ENCODE measurements around the gene HBG1.

Gene HBG1

GRCh38 chr11:5275369-5276110, 25.9 kb upstream of the HBG1 start:
- H2AFZ ChIP-seq, result no peak overlapping the region
- H3K9me3 ChIP-seq (ENCODE audit: control insufficient read depth, low read length), result no peaks in the 10 kb centered on the region
- no peak overlapping the region for H3K27ac ChIP-seq
- no peaks in the 10 kb centered on the region for H3K79me2 ChIP-seq
- H3K4me2 ChIP-seq (ENCODE audit: low read length), result no peak overlapping the region
- no peak overlapping the region for H3K9ac ChIP-seq
- no peak for TF ChIP-seq CTCF (IDR thresholded peaks at IDR 0.05)
- no peaks in the 10 kb centered on the region for H3K4me1 ChIP-seq
- no peaks in the 10 kb centered on the region for H3K27me3 ChIP-seq (ENCODE audit: control insufficient read depth, insufficient read depth, low read length)
- no peak overlapping the region for H3K4me3 ChIP-seq (ENCODE audit: low read depth, low read length)
- no peaks in the 10 kb centered on the region for H3K36me3 ChIP-seq (ENCODE audit: control insufficient read depth, insufficient read depth, low read length)

GRCh38 chr11:5274395-5274794, 24.7 kb upstream of the HBG1 start:
- H3K27me3 ChIP-seq (ENCODE audit: control insufficient read depth, insufficient read depth, low read length), result no peaks in the 10 kb centered on the region
- no peak overlapping the region for H2AFZ ChIP-seq
- no peak overlapping the region for H3K4me2 ChIP-seq (ENCODE audit: low read length)
- H3K4me1 ChIP-seq, result no peaks in the 10 kb centered on the region
- H3K36me3 ChIP-seq (ENCODE audit: control insufficient read depth, insufficient read depth, low read length), result no peaks in the 10 kb centered on the region
- no peak overlapping the region for H3K9ac ChIP-seq
- H3K4me3 ChIP-seq (ENCODE audit: low read depth, low read length), result no peak overlapping the region
- no peaks in the 10 kb centered on the region for H3K9me3 ChIP-seq (ENCODE audit: control insufficient read depth, low read length)
- H3K79me2 ChIP-seq, result no peaks in the 10 kb centered on the region
- TF ChIP-seq CTCF (IDR thresholded peaks at IDR 0.05), result no peak
- no peak overlapping the region for H3K27ac ChIP-seq

- Histone ChIP-seq H3K4me2 (ENCODE audit: low read length) (no peak overlapping the region), H3K4me1 (no peaks in the 10 kb centered on the region), H3K9me3 (ENCODE audit: control insufficient read depth, low read length) (no peaks in the 10 kb centered on the region), H3K79me2 (no peaks in the 10 kb centered on the region), H3K27me3 (ENCODE audit: control insufficient read depth, insufficient read depth, low read length) (no peaks in the 10 kb centered on the region), H3K4me3 (ENCODE audit: low read depth, low read length) (no peak overlapping the region), H2AFZ (no peak overlapping the region), H3K36me3 (ENCODE audit: control insufficient read depth, insufficient read depth, low read length) (no peaks in the 10 kb centered on the region), H3K9ac (no peak overlapping the region), H3K27ac (no peak overlapping the region)
- no peak for TF ChIP-seq CTCF (IDR thresholded peaks at IDR 0.05)
Observed at GRCh38 chr11:5272395-5273017, 22.8 kb upstream of the HBG1 start.

- H2AFZ ChIP-seq, result no peak within 1 kb of the TSS
- H3K4me3 ChIP-seq (ENCODE audit: low read depth, low read length), result no peak within 1 kb of the TSS
- no peaks in the 10 kb centered on the region for H3K9me3 ChIP-seq (ENCODE audit: control insufficient read depth, low read length)
- H3K9ac ChIP-seq, result no peak within 1 kb of the TSS
- no peaks in the 10 kb centered on the region for H3K79me2 ChIP-seq
- no peak within 1 kb of the TSS for H3K27ac ChIP-seq
- no peak within 1 kb of the TSS for H3K4me2 ChIP-seq (ENCODE audit: low read length)
- H3K4me1 ChIP-seq, result no peaks in the 10 kb centered on the region
- no peak for TF ChIP-seq CTCF (IDR thresholded peaks at IDR 0.05)
- H3K36me3 ChIP-seq (ENCODE audit: control insufficient read depth, insufficient read depth, low read length), result no peaks in the 10 kb centered on the region
- H3K27me3 ChIP-seq (ENCODE audit: control insufficient read depth, insufficient read depth, low read length), result no peaks in the 10 kb centered on the region
Observed at GRCh38 chr11:5269715-5270147, 20.1 kb upstream of the HBG1 start, which contains the start of gene HBE1. Gene HBE1, minus strand, starts transcription at chr11:5269945. Its CDS starts 55 bp downstream, at chr11:5269890.
